Measurements from ENCODE around the gene LMF2.

The LMF2 gene

DNA sequence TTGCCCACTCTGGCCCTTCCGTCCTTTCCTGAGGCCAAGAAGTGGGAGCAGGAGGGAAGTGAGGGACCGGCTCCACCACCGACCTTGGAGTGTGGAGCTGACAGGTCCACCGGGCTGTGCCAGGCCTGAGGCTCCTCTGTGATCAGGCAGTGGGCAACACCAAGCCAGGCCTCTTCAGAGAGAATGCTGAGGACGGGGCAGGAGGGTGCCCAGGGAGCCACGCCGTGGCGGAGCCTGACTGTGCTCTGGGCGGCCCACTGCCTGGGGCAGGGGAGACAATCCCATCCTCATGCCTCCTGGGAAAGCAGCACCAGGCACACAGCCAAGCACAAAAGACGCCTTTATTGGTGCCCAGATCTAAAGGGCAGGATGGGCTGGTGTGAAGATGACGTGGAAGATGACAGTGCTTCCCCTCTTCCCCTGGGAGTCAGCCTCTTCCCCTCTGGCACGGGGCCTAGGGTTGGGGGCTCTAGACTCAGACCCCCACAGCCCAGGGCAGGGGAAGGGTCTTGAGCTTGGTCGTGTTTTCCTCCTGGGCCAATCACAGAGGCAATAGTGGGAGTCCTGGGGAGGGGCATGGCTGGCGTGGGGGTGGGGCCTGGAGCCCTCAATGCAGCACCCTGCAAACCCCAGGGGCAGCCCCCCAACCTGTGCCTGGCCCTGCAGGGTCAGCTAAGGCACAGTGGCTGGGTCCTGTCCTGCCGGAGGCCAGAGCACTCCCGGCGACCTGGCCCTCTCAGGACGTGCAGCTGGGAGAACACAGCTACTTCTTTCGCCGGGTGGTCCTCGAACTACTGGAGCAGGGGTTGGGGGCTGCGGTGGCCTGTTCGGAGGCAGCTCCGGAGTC is 4.7 kb downstream of the LMF2 start:
- no peak for DNase-seq

DNA sequence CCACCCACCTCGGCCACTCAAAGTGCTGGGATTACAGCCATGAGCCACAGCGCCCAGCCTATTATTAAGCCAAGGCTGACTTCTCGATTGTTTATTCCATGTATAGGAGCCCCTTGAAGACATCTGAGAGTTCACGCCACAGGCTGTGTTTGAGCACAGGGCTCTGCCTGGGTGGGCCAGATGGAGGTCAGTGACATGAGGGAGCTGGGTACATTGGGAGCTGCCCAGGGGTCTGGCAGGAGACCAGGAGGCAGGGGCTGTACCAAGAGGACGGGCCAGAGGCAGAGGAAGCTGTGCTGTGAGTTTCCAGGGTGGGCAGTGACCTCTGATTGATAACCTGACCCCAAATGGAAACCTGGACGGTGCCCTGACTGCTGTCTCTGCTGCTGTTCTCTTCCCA is 5.4 kb downstream of the LMF2 start:
- DNase-seq: no peak

DNA sequence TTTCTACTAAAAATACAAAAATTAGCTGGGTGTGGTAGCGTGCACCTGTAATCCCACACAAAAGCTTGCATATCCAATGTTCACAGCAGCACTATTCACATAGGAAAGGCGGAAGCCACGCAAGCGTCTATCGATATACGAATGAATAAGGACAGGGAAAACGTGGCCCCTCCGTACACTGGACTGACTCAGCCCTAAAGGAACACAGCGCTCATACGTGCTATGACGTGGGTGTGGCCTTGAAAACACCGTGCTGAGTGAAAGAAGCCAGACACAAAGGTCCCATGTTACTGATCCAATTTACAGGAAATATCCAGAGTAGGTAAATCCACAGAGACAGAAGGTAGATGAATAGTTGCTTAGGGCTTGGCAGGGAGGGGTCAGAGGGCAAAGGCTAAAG is 7.0 kb downstream of the LMF2 start:
- DNase-seq: no peak

DNA sequence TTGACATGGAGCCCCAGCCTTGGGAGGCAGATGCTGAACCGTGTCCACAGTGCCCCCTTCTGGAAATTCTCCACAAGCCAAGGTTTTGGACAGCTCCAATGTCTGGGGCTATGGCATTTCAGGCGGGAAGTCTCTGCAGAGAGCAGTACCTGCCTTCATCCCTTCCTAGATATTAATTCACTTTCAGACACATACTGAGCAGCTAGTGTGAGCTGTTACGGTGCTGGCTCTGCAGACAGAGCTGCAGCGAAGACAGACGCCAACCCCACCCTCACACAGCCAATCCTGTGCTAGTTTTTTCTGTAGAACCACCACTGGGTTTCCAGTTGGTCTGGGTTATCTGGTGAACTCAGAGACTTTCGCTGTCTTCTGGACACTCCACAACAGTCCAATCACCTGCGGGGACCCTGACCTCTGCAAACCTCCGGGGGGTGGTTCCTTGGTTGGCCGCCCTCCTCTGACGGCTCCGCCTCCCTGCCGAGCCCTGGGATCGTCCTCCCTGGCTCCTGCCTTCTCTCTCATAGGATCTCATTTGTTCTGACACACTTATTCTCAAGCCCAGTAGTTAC is 9.1 kb downstream of the LMF2 start:
- peak; percentile 75 for DNase-seq

DNA sequence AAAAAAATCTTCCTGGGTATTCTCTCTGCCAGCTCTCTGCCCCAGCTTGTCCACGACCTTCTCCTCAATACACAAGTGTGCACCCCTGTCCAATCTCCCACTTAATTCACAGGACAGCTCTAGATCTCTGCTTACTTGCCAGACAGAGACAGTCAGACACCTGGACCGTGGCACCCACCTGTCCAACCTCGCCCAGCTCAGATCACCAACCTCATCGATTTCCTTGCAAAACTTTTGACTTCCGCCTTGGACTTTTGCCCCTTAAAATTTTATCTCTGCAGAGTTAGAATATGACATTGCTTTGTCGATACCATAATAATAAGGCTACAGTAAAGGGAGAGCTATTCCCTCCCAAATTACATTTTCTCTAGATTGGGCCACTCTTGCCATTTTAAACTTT is 10.4 kb downstream of the LMF2 start:
- DNase-seq: no peak

DNA sequence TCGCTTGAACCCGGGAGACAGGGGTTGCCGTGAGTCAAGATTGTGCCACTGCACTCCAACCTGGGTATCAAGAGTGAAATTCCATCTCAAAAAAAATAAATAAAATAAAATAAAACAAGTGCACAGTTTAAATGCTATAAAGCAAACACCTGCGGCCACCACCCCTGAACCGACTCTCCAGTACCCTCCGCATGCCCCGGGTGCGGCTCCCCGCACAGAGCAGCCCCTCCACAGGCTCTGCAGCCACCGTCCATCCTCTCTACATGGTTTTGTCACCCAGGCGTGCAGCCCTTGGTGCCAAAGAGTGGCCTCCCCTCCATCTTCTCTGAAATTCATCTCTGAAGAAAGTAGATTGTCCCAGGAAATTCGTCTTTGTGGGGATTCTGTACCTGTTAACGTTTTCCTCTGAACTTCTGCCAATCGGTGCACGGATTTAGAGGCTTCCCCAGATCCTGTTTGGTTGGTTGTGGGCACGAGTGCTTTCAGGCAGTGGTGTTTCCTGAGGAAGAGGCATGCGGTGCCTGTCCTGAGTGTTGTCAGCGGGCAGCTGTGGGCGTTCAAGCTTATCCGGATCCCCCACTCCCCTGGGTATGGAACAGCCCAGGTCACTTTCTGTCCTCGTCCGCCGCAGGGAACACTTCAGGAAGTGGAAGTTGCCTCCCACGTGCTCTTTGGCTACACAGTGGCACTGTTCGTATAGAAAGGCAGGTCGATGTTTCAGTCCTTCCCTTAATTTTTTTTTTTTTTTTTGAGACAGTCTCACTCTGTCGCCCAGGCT is 16.8 kb downstream of the LMF2 start:
- no peak for DNase-seq

DNA sequence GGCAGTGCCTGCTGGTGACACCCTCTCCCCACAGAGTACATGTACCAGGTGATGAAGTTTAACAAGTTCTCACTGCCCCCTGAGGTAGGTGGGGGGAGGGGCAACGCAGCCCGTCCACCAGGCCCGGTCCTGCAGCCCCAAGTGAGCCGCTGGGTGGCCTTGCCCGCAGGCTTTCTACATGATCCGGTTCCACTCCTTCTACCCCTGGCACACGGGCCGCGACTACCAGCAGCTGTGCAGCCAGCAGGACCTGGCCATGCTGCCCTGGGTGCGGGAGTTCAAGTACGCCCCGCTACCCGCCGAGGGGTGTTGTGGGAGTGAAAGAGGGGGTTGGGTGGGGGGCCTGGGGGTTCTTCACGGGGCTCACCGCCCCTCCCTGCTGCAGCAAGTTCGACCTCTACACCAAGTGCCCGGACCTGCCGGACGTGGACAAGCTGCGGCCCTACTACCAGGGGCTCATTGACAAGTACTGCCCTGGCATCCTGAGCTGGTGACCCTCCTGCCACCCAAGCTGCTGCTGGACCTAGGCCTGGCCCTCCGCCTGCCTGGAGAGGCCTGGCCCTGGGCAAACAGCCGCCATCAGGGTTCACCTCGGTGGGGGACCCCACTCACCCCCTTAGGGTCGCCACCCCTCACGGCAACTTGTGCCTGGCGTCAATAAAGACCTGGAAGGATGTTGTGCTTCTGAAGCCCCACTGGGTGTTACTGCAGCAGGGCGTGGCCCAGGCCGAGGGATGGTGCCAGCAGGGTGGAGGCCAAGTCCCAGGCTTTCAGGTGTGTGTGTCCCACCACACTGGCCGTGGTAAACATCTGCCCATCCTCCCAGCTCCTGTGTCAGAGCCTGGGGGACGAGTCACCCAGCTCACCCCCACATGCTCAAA is 17.9 kb downstream of the LMF2 start:
- no peak for DNase-seq

DNA sequence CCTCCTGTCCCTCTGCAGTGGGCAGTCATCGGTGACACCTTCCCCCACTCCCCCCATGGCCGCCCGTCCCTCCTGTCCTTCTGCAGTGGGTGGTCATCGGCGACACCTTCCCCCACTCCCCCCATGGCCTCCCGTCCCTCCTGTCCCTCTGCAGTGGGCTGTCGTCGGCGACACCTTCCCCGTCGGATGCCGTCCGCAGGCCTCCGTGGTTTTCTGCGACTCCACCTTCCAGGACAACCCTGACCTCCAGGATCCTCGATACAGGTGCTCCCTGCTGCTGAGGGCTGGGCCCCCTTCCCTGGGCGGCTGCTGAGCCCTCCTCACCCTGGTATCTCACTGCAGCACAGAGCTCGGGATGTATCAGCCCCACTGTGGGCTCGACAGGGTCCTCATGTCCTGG is 18.6 kb downstream of the LMF2 start:
- DNase-seq: no peak

DNA sequence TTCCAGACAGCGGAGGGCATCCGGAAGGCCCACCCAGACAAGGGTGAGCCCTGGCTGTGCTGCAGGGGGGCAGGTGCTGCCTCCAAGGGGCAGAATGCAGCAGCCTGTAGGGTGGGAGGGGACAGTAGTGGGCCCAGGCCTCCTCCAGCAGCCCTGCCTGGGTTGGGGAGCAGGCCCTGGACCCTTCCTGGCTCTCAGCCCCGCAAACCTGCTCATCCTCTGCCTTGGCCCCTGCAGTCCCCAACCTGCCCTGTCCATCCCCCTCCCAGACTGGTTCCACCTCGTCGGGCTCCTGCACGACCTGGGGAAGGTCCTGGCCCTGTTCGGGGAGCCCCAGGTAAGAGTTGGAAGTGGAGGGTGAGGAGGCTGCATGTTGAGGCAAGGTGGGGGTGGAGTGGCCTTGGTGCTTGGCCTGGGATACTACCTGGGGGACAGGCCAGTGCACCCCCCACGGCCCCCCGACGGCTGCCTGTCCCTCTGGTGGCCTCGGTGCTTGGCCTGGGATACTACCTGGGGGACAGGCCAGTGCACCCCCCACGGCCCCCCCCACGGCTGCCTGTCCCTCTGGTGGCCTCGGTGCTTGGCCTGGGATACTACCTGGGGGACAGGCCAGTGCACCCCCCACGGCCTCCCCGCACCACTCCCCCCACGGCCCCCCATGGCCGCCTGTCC is 19.4 kb downstream of the LMF2 start:
- DNase-seq: no peak

DNA sequence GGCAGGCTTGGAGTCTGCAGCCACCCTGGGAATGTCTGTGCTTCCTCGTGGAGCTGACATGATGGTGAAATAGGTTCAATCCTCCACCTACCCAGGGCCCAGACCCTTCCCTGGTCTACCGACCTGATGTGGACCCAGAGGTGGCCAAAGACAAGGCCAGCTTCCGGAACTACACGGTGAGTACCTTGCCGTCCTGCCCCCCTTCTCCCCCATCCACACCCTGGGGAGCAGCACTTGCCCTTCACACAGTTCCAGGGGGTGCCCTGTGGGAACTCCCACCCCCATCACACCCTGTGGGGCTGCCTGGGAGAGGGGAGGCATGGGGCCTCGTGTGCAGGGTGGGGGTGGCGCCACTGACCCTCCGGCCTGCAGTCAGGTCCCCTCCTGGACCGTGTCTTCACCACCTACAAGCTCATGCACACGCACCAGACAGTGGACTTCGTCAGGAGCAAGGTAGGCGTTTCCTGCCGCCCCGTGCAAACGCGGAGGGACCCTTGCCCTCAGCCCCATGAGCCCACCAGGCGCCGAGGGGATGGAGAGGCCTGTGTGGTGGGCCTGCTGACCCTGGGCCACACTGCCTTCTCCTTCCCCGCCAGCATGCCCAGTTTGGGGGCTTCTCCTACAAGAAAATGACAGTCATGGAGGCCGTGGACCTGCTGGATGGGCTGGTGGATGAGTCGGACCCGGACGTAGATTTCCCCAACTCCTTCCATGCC is 20.1 kb downstream of the LMF2 start:
- DNase-seq: no peak

DNA sequence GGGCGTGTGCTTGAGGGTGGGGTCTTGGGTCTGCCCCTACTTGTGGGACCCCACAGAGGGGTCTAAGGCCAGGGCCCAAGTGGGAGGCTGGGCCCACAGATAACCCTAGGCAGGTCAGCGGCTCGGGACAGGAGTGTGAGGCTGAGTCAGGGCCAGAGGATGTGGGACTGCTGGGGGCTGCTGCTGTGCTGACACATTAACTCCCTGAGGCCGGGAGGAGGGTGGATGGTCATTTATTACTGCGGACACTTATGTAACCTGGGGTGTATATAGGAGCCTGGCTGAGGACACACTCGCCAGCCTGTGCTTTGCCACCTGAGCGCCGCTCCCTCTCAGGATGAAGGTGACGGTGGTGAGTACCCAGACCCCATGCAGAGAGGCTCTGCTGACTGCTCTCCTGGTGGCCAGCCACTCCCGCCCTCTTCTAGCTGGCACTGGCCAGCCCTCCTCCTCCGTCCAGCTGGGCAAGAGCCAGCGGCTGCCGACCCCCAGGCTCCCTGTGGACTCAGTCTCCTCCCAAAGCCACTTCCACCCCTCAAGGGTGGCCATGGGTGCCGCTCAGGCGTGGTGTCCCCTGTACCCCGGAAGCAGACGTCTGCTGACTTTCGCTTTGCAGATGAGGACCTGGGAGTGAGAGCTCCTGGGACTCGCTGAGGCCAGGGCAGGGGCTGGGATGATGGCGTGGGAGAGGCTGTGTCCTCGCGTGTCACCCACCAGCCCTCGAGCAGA is 20.8 kb downstream of the LMF2 start, which contains the start of gene MIOX:
Gene MIOX, plus strand, starts transcription at position 299 of the 729 bp plus-strand sequence. Its CDS starts 39 bp downstream, at position 338.
- no peak for DNase-seq

DNA sequence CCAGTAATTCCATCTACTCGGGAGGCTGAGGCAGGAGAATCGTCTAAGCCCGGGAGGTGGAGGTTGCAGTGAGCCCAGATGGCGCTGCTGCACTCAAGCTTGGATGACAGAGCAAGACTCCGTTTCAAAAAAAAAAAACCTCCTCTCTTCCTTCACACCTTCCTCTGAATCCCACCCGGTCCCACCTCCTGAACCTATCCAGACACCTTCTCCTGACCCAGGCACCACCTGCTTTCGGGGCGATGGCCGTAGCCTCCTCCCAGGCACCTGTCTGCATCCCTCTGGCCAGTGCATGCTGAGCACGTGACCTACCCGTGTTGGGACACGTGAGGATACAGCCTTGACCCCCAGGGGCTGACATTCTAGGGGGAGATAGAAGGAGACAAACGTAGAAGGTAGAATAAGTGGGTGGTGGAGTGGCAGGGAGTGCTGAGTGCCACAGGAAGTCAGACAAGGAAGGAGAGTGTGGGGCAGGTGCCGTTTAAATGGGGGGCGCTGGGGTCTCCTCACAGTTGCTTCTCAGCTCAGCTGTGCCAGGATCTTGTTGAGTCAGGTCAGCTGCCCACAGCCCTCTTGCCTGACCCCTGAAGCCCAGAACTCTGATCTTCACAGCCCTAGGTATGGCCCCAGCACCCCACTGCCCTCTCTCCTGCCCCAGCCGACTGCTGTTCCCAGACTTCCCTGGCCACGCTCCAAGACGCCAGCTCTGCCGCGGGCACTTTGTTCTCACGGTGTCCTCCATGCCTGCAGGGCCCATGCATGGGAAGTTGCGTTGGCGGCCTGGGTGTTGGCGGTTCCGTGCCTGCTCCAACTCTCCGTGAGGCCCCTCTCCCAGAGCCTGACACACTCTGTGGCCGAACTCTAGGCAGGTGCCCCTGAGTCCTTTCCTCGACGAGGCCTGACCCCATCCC is 22.0 kb downstream of the LMF2 start:
- DNase-seq: no peak

DNA sequence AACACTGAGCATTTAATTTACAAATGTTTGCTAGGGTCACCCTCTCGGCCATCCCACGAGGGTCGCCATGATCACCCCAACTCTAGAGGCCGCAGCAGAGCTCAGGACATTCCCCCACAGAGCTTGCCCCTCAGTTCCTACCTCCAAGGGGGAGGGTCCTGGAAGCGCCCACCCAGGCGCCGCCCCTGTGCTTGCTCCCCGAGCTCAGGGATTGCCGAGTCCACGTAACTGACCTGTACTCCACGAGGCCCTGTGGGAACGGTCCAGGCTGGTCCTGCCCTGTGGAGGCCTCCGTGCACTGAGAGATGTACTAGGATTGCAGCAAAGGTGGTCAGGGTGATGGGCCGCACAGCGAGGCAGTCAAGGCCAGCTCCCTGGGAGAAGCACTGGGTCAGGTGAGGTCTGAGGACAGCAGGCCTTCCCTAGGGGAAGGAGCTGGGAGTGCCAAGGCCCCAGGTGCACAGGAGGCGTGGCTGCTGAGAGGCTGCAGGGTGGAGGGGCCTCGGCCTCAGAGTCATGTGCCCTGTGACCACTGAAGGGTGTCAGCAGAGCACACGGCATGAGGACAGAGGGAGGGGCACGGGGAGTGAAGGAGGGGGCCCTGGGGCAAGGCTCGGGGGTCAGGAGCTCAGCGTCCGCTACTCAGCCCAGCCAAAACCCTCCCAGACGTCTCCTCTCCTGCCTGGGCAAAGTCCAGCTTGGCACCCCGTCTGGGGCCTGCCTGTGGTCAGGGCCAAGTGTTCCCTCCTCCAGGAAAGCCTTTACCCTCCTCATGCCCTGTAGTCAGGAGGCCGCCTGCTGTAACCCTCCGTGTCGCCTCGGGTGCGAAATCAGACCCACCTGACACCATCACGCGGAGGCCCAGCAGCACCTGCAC is 23.3 kb downstream of the LMF2 start:
- no peak for DNase-seq

DNA sequence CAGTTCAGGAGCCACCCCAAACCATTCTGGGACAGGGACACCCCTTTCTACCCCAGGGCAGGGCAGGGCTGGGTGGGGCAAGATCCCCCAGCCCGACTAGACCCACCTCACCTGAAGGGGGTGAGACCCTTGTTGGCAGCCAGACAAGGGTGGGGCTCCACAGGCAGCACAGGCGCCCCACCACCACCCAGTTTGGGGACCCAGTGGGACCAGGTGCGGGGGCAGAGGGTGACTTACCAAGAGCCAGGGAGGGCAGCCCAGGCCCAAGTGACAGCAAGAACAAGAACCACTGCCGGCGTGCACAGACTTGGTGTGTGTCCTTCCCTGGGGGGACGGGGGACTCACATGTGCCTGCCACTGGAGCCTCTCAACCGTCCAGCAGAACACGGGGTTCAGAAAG is 23.9 kb downstream of the LMF2 start:
- no peak for DNase-seq

DNA sequence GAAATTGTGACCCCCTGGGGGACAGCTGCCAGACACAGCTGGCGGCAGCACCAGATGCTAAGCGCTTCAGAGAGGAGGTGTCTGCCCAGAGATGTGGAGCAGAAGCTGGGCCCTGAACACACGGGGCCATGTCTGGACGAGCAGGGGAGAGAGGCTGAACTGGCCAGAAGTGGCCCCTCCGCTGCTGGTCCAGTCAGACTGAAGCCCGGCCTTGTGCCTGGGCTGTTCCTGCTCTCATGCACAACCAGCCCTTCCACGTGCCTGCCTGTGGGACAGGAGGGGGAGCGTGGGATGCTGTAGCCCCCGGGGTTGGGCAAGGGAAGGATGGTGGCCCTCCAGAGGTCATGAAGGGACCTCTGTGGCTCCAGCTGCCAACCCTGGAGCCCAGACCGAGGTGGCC is 24.4 kb downstream of the LMF2 start:
- no peak for DNase-seq

DNA sequence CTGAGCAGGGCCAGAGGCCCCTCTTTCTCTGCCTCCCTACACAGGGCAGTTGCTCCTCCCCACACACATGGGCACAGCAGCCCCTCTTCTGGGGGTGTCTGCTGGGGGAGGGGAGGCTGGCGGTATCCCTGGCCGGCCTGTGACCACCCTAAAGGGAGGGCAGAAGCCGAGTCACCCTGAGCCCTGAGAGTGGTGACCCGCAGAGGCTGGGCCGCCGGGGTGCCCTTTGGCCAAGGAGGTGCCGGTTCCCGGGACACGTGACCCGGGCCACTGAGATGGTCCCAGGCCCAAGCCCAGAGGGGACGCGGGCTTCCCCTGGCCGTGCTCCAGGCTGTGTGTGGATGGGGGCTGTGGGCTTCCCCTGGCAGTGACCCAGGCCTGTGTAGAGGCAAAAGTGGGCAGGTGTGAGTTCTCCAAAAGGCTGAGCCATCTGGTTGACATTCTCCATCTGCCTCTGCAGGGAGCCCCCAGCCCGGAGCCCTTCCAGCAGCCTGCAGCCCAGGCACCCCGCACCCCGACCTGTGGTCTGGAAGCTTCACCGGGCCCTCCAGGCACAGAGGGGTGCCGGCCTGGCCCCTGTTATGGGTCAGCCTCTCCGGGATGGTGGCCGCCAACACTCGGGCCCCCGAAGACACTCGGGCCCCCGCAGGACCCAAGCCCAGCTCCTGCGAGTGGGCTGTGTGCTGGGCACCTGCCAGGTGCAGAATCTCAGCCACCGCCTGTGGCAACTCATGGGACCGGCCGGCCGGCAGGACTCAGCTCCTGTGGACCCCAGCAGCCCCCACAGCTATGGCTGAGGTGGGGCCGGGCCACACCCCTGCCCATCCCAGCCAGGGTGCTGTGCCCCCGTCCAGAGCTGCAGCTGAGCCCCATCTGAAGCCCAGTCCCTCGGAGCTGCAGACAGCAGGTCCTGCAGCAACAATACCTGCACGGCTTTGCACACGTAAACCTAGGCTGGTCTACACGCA is 25.1 kb downstream of the LMF2 start:
- no peak for DNase-seq

DNA sequence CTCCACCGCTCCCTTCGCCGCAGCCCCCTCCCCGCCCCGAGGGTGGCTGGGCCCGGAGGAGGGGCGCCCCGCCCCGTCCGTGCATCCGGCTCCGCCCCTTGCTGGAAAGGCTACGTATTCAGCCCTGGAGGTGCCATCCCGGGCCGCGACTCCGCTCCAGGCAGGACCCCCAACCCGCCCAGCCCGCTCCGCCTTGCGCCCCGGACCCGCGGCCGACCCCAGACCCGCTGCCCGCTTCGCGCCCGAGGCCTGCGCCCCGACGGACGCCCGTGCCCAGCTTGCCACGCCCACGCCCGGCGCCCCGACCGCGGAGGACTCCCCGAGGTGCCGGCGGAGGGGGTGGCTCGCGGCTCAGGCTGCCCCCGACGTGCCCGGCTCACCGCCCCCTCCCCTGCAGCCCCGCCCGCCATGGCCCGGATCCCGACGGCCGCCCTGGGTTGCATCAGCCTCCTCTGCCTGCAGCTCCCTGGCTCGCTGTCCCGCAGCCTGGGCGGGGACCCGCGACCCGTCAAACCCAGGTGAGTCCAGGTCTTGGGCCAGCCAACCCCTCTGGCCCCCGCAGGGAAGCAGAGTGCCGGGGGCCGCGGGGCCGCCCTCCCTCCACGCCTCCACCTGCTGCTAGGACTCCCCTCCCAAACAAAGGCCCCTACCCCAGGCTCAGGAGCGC is 25.9 kb downstream of the LMF2 start, which contains the start of gene ADM2:
Gene ADM2, plus strand, starts transcription at position 104 of the 667 bp plus-strand sequence. Its CDS starts 305 bp downstream, at position 409.
- no peak for DNase-seq

Measured in COR-L47 (cell line).